Glutamatergic neuron (in vitro differentiated cells): ENCODE results near the gene IGFBP3. TPM values are rescaled to one million over a fixed set of nuclear protein-coding genes. Genes with fewer than 3 reads are reported as not detected.

ENCODE experiments used
- DNase-seq: peaks from one replicate; pipeline ENCODE4 v3.0.0; 2022
- H3K27ac Mint-ChIP-seq: one replicate; pipeline ENCODE4 v1.8.0; 2020; ENCODE audit warnings: mild to moderate bottlenecking, mixed read lengths, inconsistent platforms; ENCODE audit not compliant: unreplicated experiment
- H3K27me3 Mint-ChIP-seq: one replicate; pipeline ENCODE4 v1.8.0; 2020; ENCODE audit warnings: mild to moderate bottlenecking, moderate library complexity, mixed read lengths, inconsistent platforms; ENCODE audit not compliant: unreplicated experiment
- H3K36me3 Mint-ChIP-seq: one replicate; pipeline ENCODE4 v1.8.0; 2020; ENCODE audit warnings: mild to moderate bottlenecking, mixed read lengths, inconsistent platforms; ENCODE audit not compliant: unreplicated experiment
- H3K4me1 Mint-ChIP-seq: one replicate; pipeline ENCODE4 v1.8.0; 2020; ENCODE audit warnings: mild to moderate bottlenecking, low read depth, mixed read lengths, inconsistent platforms; ENCODE audit not compliant: unreplicated experiment
- H3K4me3 Mint-ChIP-seq: one replicate; pipeline ENCODE4 v1.8.0; 2020; ENCODE audit warnings: mild to moderate bottlenecking, mixed read lengths, inconsistent platforms; ENCODE audit not compliant: unreplicated experiment
- H3K9me3 Mint-ChIP-seq: one replicate; pipeline ENCODE4 v1.8.0; 2020; ENCODE audit warnings: mild to moderate bottlenecking, moderate library complexity, mixed read lengths, inconsistent platforms; ENCODE audit not compliant: unreplicated experiment
- CTCF ChIP-seq: fragments of 200-600 bp; sonication (generic); IDR thresholded peaks from one replicate; pipeline ENCODE4 v1.5.0; 2021; ENCODE audit not compliant: partially characterized antibody, unreplicated experiment
- long read RNA-seq: library from polyadenylated mRNA; unstranded; transcript quantifications from one replicate; pipeline ENCODE4 v2.0.0, GENCODE V29; 2020; ENCODE audit not compliant: unreplicated experiment
- total RNA-seq: library from RNA; stranded (reverse); fragmentation: NEBNext Ultra II Directional; extraction: Animal tissue kit (Norgen Biotek cat#: 25700); gene quantifications from one replicate; pipeline ENCODE4 v1.2.1, GENCODE V29; 2021; ENCODE audit not compliant: unreplicated experiment

Gene IGFBP3
- 0.17 TPM for total RNA-seq
- long read RNA-seq: 0 reads

GRCh38 chr7:45920502-45921380, at the start of gene IGFBP3:
TSS of gene IGFBP3 (minus strand) at chr7:45921272. CDS start at chr7:45921140, 132 bp downstream.
- Mint-ChIP-seq H3K4me3 (peak within 1 kb of the TSS; percentile 88), H3K27ac (no peak within 1 kb of the TSS), H3K9me3 (peaks cover 1% of the 10 kb centered on the region), H3K36me3 (no peaks in the 10 kb centered on the region), H3K4me1 (peaks cover 15% of the 10 kb centered on the region), H3K27me3 (peaks cover 14% of the 10 kb centered on the region)
- TF ChIP-seq CTCF: no peak
- DNase-seq: peak; percentile 69

GRCh38 chr7:45970454-45970853, 49.4 kb upstream of the IGFBP3 start:
- no peak for DNase-seq
- Mint-ChIP-seq H3K27me3 (peaks cover 9% of the 10 kb centered on the region), H3K4me3 (no peak overlapping the region), H3K4me1 (peaks cover 8% of the 10 kb centered on the region), H3K9me3 (peaks cover 10% of the 10 kb centered on the region), H3K36me3 (no peaks in the 10 kb centered on the region), H3K27ac (no peak overlapping the region)
- TF ChIP-seq CTCF: no peak

- Mint-ChIP-seq H3K27me3 (peaks cover 6% of the 10 kb centered on the region), H3K4me1 (peaks cover 3% of the 10 kb centered on the region), H3K27ac (no peak overlapping the region), H3K9me3 (peaks cover 6% of the 10 kb centered on the region), H3K36me3 (no peaks in the 10 kb centered on the region), H3K4me3 (no peak overlapping the region)
- no peak for DNase-seq
- TF ChIP-seq CTCF: no peak
Observed at GRCh38 chr7:45969940-45970339, 48.9 kb upstream of the IGFBP3 start.

GRCh38 chr7:45968856-45969541, 47.9 kb upstream of the IGFBP3 start:
- H3K4me1 Mint-ChIP-seq: no peaks in the 10 kb centered on the region
- no peak overlapping the region for H3K4me3 Mint-ChIP-seq
- no peaks in the 10 kb centered on the region for H3K36me3 Mint-ChIP-seq
- peaks cover 3% of the 10 kb centered on the region for H3K27me3 Mint-ChIP-seq
- DNase-seq: no peak
- no peak for TF ChIP-seq CTCF
- peaks cover 4% of the 10 kb centered on the region for H3K9me3 Mint-ChIP-seq
- no peak overlapping the region for H3K27ac Mint-ChIP-seq

- H3K27me3 Mint-ChIP-seq: peaks cover 3% of the 10 kb centered on the region
- H3K9me3 Mint-ChIP-seq: peaks cover 4% of the 10 kb centered on the region
- no peak for TF ChIP-seq CTCF
- DNase-seq: no peak
- H3K27ac Mint-ChIP-seq: no peak overlapping the region
- H3K4me3 Mint-ChIP-seq: no peak overlapping the region
- no peaks in the 10 kb centered on the region for H3K4me1 Mint-ChIP-seq
- no peaks in the 10 kb centered on the region for H3K36me3 Mint-ChIP-seq
Observed at GRCh38 chr7:45968312-45968711, 47.2 kb upstream of the IGFBP3 start.
